B cell (primary cell): ENCODE data around the gene PRKAR1A.

Source experiments
- EZH2 ChIP-seq: IDR thresholded peaks from 2 replicates; pipeline ENCODE4 v1.6.1; 2012; ENCODE audit warnings: borderline replicate concordance, low read depth, mild to moderate bottlenecking, moderate library complexity, low read length; ENCODE audit not compliant: insufficient read depth, poor library complexity, severe bottlenecking
- TF ChIP-seq, protein P1 (sequence below): fragments of 200-600 bp; IDR thresholded peaks from one replicate; pipeline ENCODE4 v1.8.0; 2022; ENCODE audit warnings: antibody characterized with exemption, mild to moderate bottlenecking

GRCh38 chr17:68534695-68535088, 22.5 kb downstream of the PRKAR1A start:
- TF ChIP-seq, protein P1, sequence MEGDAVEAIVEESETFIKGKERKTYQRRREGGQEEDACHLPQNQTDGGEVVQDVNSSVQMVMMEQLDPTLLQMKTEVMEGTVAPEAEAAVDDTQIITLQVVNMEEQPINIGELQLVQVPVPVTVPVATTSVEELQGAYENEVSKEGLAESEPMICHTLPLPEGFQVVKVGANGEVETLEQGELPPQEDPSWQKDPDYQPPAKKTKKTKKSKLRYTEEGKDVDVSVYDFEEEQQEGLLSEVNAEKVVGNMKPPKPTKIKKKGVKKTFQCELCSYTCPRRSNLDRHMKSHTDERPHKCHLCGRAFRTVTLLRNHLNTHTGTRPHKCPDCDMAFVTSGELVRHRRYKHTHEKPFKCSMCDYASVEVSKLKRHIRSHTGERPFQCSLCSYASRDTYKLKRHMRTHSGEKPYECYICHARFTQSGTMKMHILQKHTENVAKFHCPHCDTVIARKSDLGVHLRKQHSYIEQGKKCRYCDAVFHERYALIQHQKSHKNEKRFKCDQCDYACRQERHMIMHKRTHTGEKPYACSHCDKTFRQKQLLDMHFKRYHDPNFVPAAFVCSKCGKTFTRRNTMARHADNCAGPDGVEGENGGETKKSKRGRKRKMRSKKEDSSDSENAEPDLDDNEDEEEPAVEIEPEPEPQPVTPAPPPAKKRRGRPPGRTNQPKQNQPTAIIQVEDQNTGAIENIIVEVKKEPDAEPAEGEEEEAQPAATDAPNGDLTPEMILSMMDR = no peak
- TF ChIP-seq EZH2 = no peak
